SK-N-SH (cell line): ENCODE data around the gene SOD3. TPM values are rescaled to one million over a fixed set of nuclear protein-coding genes. Genes with fewer than 3 reads are reported as not detected.
A peak's percentile ranks its signal among the peaks of the same experiment; 100 is the strongest.

Experiments used
- CTCF ChIA-PET: fragments of 300-600, 350-600 bp; formaldehyde crosslinking; extraction: SDS; loops from one replicate; lab custom pipeline; 2021; lab: Yijun Ruan, JAX
- POLR2A ChIA-PET: fragments of 350-600 bp; sonication (Branson Sonifier 250); formaldehyde crosslinking; extraction: SDS; loops from one replicate; lab custom pipeline; 2020; ENCODE audit warnings: antibody characterized with exemption, inconsistent platforms; lab: Yijun Ruan, JAX
- DNase-seq: peaks from one replicate; pipeline ENCODE4 v3.0.0; 2012
- H2AFZ ChIP-seq: fragments of 200-600 bp; sonication (generic); 2 replicates; pipeline ENCODE4 v1.8.1; 2016; ENCODE audit warnings: antibody characterized with exemption, mild to moderate bottlenecking, low read depth
- H3F3A ChIP-seq: fragments of 200-600 bp; sonication (generic); replicated peaks from 2 replicates; pipeline ENCODE3; 2016; ENCODE audit warnings: antibody characterized with exemption, mild to moderate bottlenecking; ENCODE audit not compliant: insufficient read depth
- H3K27ac ChIP-seq, 2 experiments: fragments of 200-500 bp in 1 of 2; fragments of 200-600 bp in 1 of 2; sonication (Bioruptor generic) in 1 of 2; sonication (generic), shearing (Covaris generic) in 1 of 2; 2 replicates each; pipeline versions ENCODE4 v1.5.1 to v1.6.1; 2014 to 2016; ENCODE audit warnings: low read depth in 2 of 2, inconsistent platforms in 1 of 2, low read length in 1 of 2, mild to moderate bottlenecking in 1 of 2, mixed read lengths in 1 of 2
- H3K27me3 ChIP-seq: fragments of 200-600 bp; sonication (generic), shearing (Covaris generic); 2 replicates; pipeline ENCODE4 v1.6.1; 2016; ENCODE audit warnings: mixed run types; ENCODE audit not compliant: insufficient read depth
- H3K36me3 ChIP-seq, 2 experiments: fragments of 200-500 bp in 1 of 2; fragments of 200-600 bp in 1 of 2; sonication (Bioruptor generic) in 1 of 2; sonication (generic) in 1 of 2; replicated peaks in 1 of 2; 2 replicates each; pipeline versions ENCODE3 to v1.5.1; 2014 to 2016; ENCODE audit warnings: low read length in 1 of 2, mild to moderate bottlenecking in 1 of 2; ENCODE audit not compliant: insufficient read depth in 2 of 2, control insufficient read depth in 1 of 2
- H3K4me1 ChIP-seq, 2 experiments: fragments of 200-500 bp in 1 of 2; fragments of 200-600 bp in 1 of 2; sonication (Bioruptor generic) in 1 of 2; sonication (generic), shearing (Covaris generic) in 1 of 2; 2 replicates each; pipeline versions ENCODE4 v1.5.1 to v1.6.1; 2014 to 2016; ENCODE audit warnings: low read depth in 1 of 2, low read length in 1 of 2, mixed run types in 1 of 2; ENCODE audit not compliant: insufficient read depth in 2 of 2, control insufficient read depth in 1 of 2
- H3K4me2 ChIP-seq: fragments of 200-600 bp; sonication (generic), shearing (Covaris generic); 2 replicates; pipeline ENCODE4 v1.6.1; 2017; ENCODE audit warnings: mixed run types
- H3K4me3 ChIP-seq, 2 experiments: fragments of 200-500 bp in 1 of 2; fragments of 200-600 bp in 1 of 2; sonication (Bioruptor generic) in 1 of 2; sonication (generic), shearing (Covaris generic) in 1 of 2; 2 replicates each; pipeline versions ENCODE4 v1.5.1 to v1.8.1; 2014 to 2016; ENCODE audit warnings: low read depth in 2 of 2, inconsistent platforms in 1 of 2, low read length in 1 of 2, mild to moderate bottlenecking in 1 of 2, mixed read lengths in 1 of 2, moderate library complexity in 1 of 2
- H3K79me2 ChIP-seq: fragments of 200-600 bp; sonication (generic); 2 replicates; pipeline ENCODE4 v1.8.1; 2017; ENCODE audit warnings: mild to moderate bottlenecking; ENCODE audit not compliant: insufficient read depth
- H3K9ac ChIP-seq: fragments of 200-600 bp; sonication (generic); 2 replicates; pipeline ENCODE4 v1.6.1; 2017; ENCODE audit warnings: mixed run types
- H3K9me2 ChIP-seq: fragments of 200-600 bp; sonication (generic); 2 replicates; pipeline ENCODE4 v1.6.1; 2017; ENCODE audit warnings: mixed run types
- H3K9me3 ChIP-seq: fragments of 200-600 bp; sonication (generic); 2 replicates; pipeline ENCODE4 v1.6.1; 2017; ENCODE audit warnings: mixed run types, mild to moderate bottlenecking, moderate library complexity
- H4K20me1 ChIP-seq: fragments of 200-600 bp; sonication (generic); 2 replicates; pipeline ENCODE4 v1.6.1; 2017; ENCODE audit warnings: mild to moderate bottlenecking, mixed run types; ENCODE audit not compliant: insufficient read depth
- ELF1 ChIP-seq: IDR thresholded peaks from 2 replicates; pipeline ENCODE4 v1.4.0; 2012
- EP300 ChIP-seq, 2 experiments: IDR thresholded peaks; 2 replicates each; pipeline versions ENCODE4 v1.4.0 to v1.6.1; 2012; ENCODE audit warnings: borderline replicate concordance in 1 of 2, low read depth in 1 of 2, low read length in 1 of 2
- FOXJ3 ChIP-seq: sonication (generic); formaldehyde crosslinking; IDR thresholded peaks from 2 replicates; pipeline ENCODE4 v1.5.1; 2020; ENCODE audit warnings: mild to moderate bottlenecking, missing genetic modification reagents
- FOXM1 ChIP-seq: IDR thresholded peaks from 2 replicates; pipeline ENCODE4 v1.4.0; 2012; ENCODE audit warnings: low read depth, mild to moderate bottlenecking
- GABPA ChIP-seq: IDR thresholded peaks from 2 replicates; pipeline ENCODE4 v1.4.0; 2012; ENCODE audit warnings: low read depth, mild to moderate bottlenecking
- GATA2 ChIP-seq: sonication (generic); formaldehyde crosslinking; IDR thresholded peaks from 2 replicates; pipeline ENCODE4 v1.5.0; 2020; ENCODE audit warnings: mild to moderate bottlenecking, missing genetic modification reagents
- JUND ChIP-seq: IDR thresholded peaks from 2 replicates; pipeline ENCODE4 v1.4.0; 2012
- MAX ChIP-seq: IDR thresholded peaks from 2 replicates; pipeline ENCODE4 v1.4.0; 2012; ENCODE audit warnings: low read depth
- MEF2A ChIP-seq: IDR thresholded peaks from 2 replicates; pipeline ENCODE4 v1.4.0; 2012; ENCODE audit warnings: low read depth, borderline replicate concordance
- NFIC ChIP-seq: IDR thresholded peaks from 2 replicates; pipeline ENCODE4 v1.4.0; 2012; ENCODE audit warnings: borderline replicate concordance
- NRF1 ChIP-seq: IDR thresholded peaks from 2 replicates; pipeline ENCODE4 v1.6.1; 2012; ENCODE audit warnings: low read depth, mild to moderate bottlenecking, low read length
- PBX3 ChIP-seq: IDR thresholded peaks from 2 replicates; pipeline ENCODE4; 2012
- POLR2AphosphoS5 ChIP-seq: IDR thresholded peaks from 2 replicates; pipeline ENCODE4 v1.6.1; 2012; ENCODE audit warnings: low read depth, low read length
- RAD21 ChIP-seq: IDR thresholded peaks from 2 replicates; pipeline ENCODE4 v1.6.1; 2012; ENCODE audit warnings: mild to moderate bottlenecking, low read length
- RCOR1 ChIP-seq: fragments of 150-350 bp; IDR thresholded peaks from 2 replicates; pipeline ENCODE4 v1.6.1; 2017; ENCODE audit warnings: antibody characterized with exemption, low read length
- REST ChIP-seq: IDR thresholded peaks from 2 replicates; pipeline ENCODE4 v1.6.1; 2012; ENCODE audit warnings: mild to moderate bottlenecking, low read depth, low read length, moderate library complexity
- RFX5 ChIP-seq: IDR thresholded peaks from 2 replicates; pipeline ENCODE4 v1.6.1; 2012; ENCODE audit warnings: mild to moderate bottlenecking, improper control_type of control experiment, low read length
- RXRA ChIP-seq: IDR thresholded peaks from 2 replicates; pipeline ENCODE4 v1.4.0; 2012; ENCODE audit warnings: low read depth, mild to moderate bottlenecking, borderline replicate concordance
- TAF1 ChIP-seq: IDR thresholded peaks from 2 replicates; pipeline ENCODE4 v1.6.1; 2012; ENCODE audit warnings: low read depth, mild to moderate bottlenecking, low read length, moderate library complexity, borderline replicate concordance
- TCF12 ChIP-seq: IDR thresholded peaks from 2 replicates; pipeline ENCODE4 v1.4.0; 2012
- TEAD4 ChIP-seq: IDR thresholded peaks from 2 replicates; pipeline ENCODE4 v1.4.0; 2012; ENCODE audit warnings: mild to moderate bottlenecking, borderline replicate concordance; ENCODE audit not compliant: insufficient read depth
- USF1 ChIP-seq: IDR thresholded peaks from 2 replicates; pipeline ENCODE4 v1.4.0; 2012; ENCODE audit warnings: low read depth, borderline replicate concordance
- USF2 ChIP-seq: fragments of 150-350 bp; IDR thresholded peaks from 2 replicates; pipeline ENCODE4 v1.6.1; 2017; ENCODE audit warnings: antibody characterized with exemption, low read length, low read depth, borderline replicate concordance
- YY1 ChIP-seq: IDR thresholded peaks from 2 replicates; pipeline ENCODE4 v1.4.0; 2012; ENCODE audit warnings: low read depth, mild to moderate bottlenecking
- WGBS: methylation state at CpG from one replicate; pipeline ENCODE4 v1.1.6; 2017; ENCODE audit warnings: low lambda C conversion rate; 5-methylcytosine and 5-hydroxymethylcytosine counted together
- polyA plus RNA-seq, 3 experiments: library from polyadenylated mRNA; depleted of rRNA; stranded (reverse); fragments of >200 nt; gene quantifications; 2 replicates each; pipeline ENCODE4 v1.2.3, GENCODE V29; 2012

The SOD3 gene
- polyA plus RNA-seq, 1 of the 3 experiments (the other 2 are of a cell fraction): 21.6 TPM

- POLR2A ChIA-PET: no interaction called here
Observed at GRCh38 chr4:24763631-24764297, 31.6 kb upstream of the SOD3 start.

More at GRCh38 chr4:24763631-24764297, 31.6 kb upstream of the SOD3 start:
- DNase-seq: no peak
- no peaks in the 10 kb centered on the region for H3K9me3 ChIP-seq
- H3K36me3 ChIP-seq: no peaks in the 10 kb centered on the region
- H2AFZ ChIP-seq: 0 out of 2 replicates have a peak overlapping the region, but pooled peaks have one; percentile 32
- no peaks in the 10 kb centered on the region for H4K20me1 ChIP-seq
- H3K27ac ChIP-seq: peak overlapping the region in 1 of 2 experiments; percentile 38; a peak in 3 of 4 replicates
- no peaks in the 10 kb centered on the region for H3K4me1 ChIP-seq
- WGBS: 7% methylated on average over 5 of the region's 5 CpGs
- no peak overlapping the region for H3K9ac ChIP-seq
- H3K9me2 ChIP-seq: no peaks in the 10 kb centered on the region
- no peak overlapping the region for H3K4me3 ChIP-seq
- no peak for TF ChIP-seq POLR2AphosphoS5
- TF ChIP-seq USF1: no peak
- no peak for TF ChIP-seq MAX
- no peak; the same call in 1 of the 2 replicates for TF ChIP-seq JUND
- no peak for TF ChIP-seq GATA2
- TF ChIP-seq NFIC: peak; percentile 4; the same call in 1 of the 2 replicates
- TF ChIP-seq PBX3: peak; percentile 90
- TF ChIP-seq ELF1: no peak
- TF ChIP-seq RFX5: no peak
- no peak for TF ChIP-seq RAD21
- no peak for TF ChIP-seq RXRA
- no peak for TF ChIP-seq MEF2A
- no peak for TF ChIP-seq TAF1
- TF ChIP-seq RCOR1: no peak
- no peak for TF ChIP-seq USF2
- TF ChIP-seq REST: no peak
- no peak for TF ChIP-seq NRF1
- TF ChIP-seq FOXM1: no peak
- TF ChIP-seq EP300 (IDR thresholded peaks at IDR 0.05; ENCODE audit: borderline replicate concordance in 1 of 2, low read depth in 1 of 2, low read length in 1 of 2): no peak
- no peak for TF ChIP-seq TEAD4
- 0 out of 2 replicates have a peak, but pooled peaks have one; percentile 16 for TF ChIP-seq TCF12
- TF ChIP-seq YY1: no peak
- TF ChIP-seq GABPA: no peak
- no peak for TF ChIP-seq FOXJ3 (CRISPR knock-in tag)
- H3K27me3 ChIP-seq: no peaks in the 10 kb centered on the region
- no peaks in the 10 kb centered on the region for H3K79me2 ChIP-seq
- peak overlapping the region; percentile 41 for H3K4me2 ChIP-seq
- H3F3A ChIP-seq: peaks cover 8% of the 10 kb centered on the region
- CTCF ChIA-PET: no interaction called here
